Testis (tissue), 3 donors: ENCODE results near the gene ZBTB46. TPM values are rescaled to one million over a fixed set of nuclear protein-coding genes. Genes with fewer than 3 reads are reported as not detected.
A peak's percentile ranks its signal among the peaks of the same experiment; 100 is the strongest.

Experiments used
- DNase-seq: peaks from one replicate; pipeline ENCODE4 v3.0.0-alpha.2; 2019
- H3K27ac ChIP-seq, 2 donors: fragments of 200-600 bp; sonication (generic); one replicate each; pipeline ENCODE4 v1.5.1; 2019
- H3K27me3 ChIP-seq: fragments of 200-600 bp; sonication (generic); one replicate; pipeline ENCODE4 v1.5.1; 2019
- H3K36me3 ChIP-seq: fragments of 200-600 bp; sonication (generic); one replicate; pipeline ENCODE4 v1.5.1; 2017; ENCODE audit warnings: low read depth; ENCODE audit errors: missing control alignments
- H3K4me1 ChIP-seq: fragments of 200-600 bp; sonication (generic); one replicate; pipeline ENCODE4 v1.5.1; 2019
- H3K4me3 ChIP-seq, 2 donors: fragments of 200-600 bp; sonication (generic); one replicate each; pipeline ENCODE4 v1.5.1; 2017 to 2019
- H3K9me3 ChIP-seq: fragments of 200-600 bp; sonication (generic); one replicate; pipeline ENCODE4 v1.5.1; 2017
- POLR2A ChIP-seq: fragments of 450-650 bp; IDR thresholded peaks from one replicate; pipeline ENCODE4 v1.6.1; 2017; ENCODE audit warnings: antibody characterized with exemption, mild to moderate bottlenecking, moderate library complexity
- WGBS, 2 donors: methylation state at CpG; one replicate each; pipeline ENCODE4 v1.1.5; 2018; 5-methylcytosine and 5-hydroxymethylcytosine counted together
- intact Hi-C: fragments of 100-400 bp; cut with DNase I; formaldehyde crosslinking; loops from one replicate; pipeline ENCODE4 v1.15.1; 2023; ENCODE audit warnings: low total_unique reads
- polyA plus RNA-seq: library from polyadenylated mRNA; stranded (reverse); fragments of 350-450 nt; fragmentation: Illumina TruSeq; extraction: RNeasy Lipid Tissue Mini Kit (QIAGEN cat#74804); gene quantifications from one replicate; pipeline ENCODE4 v1.2.3, GENCODE V29; 2014; ENCODE audit warnings: low read depth, low replicate concordance; ENCODE audit not compliant: insufficient read depth
- total RNA-seq, 2 donors: library from RNA; depleted of rRNA; stranded (reverse); fragments of >200 nt; gene quantifications; one replicate each; pipeline ENCODE4 v1.2.3, GENCODE V29; 2016
- TF ChIP-seq, protein P1 (sequence below), 3 experiments: fragments of 450-650 bp in 2 of 3; fragments of 200-600 bp in 1 of 3; sonication (generic) in 1 of 3; IDR thresholded peaks; one replicate each; pipeline ENCODE4 v1.5.1; 2016 to 2019; ENCODE audit warnings: antibody characterized with exemption in 3 of 3, mild to moderate bottlenecking in 2 of 3, moderate library complexity in 1 of 3

The ZBTB46 gene
- total and polyA plus RNA-seq, 3 donors from 2014 or later: 5.2 to 15.4 (median 12.5) TPM

DNA sequence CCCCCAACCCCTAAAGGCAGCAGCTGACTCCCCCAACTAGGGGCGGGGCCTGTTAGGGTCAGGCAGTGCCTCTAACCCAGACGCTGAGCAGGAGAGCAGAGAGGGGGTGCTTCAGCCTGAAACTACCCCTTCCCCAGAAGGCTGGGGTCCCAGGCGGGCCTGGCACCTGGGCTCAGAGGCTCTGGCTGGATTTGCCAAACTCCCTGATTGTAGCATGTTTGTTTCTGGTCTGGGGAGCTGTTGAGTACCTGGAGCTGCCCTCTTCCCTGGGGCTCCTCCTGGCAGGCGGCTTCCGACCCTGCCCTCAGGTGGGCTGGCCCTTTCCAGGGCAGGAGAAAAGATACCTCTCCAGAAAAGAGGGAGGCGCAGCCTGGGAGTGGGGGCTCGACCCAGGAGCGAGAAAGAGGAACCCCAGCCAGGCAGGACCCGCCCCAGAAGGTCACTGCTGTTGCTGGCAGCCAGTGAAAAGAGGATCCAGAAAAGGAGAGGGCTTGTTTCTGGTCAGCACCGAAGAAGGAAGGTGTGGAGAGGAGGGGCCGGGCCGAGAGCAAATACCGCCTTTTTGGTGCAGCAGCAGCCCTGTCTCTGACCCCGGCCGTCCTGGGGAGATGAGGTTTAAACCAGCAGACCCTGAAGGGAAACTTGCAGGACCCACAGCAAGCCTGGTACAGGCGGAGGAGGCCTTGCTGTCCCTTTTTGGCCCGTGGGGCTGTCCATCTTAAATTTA lies 29.4 kb upstream of the ZBTB46 start:
- DNase-seq: no peak
- intact Hi-C loops: no loop called here
- Histone ChIP-seq H3K36me3 (no peaks in the 10 kb centered on the region), H3K4me3 (no peak overlapping the region), H3K27me3 (no peaks in the 10 kb centered on the region), H3K4me1 (peaks cover 49% of the 10 kb centered on the region), H3K9me3 (no peaks in the 10 kb centered on the region), H3K27ac (no peak overlapping the region)
- WGBS, 2 donors: 70 to 76% methylated on average over 16 to 17 of the region's 17 CpGs
- TF ChIP-seq, protein P1, sequence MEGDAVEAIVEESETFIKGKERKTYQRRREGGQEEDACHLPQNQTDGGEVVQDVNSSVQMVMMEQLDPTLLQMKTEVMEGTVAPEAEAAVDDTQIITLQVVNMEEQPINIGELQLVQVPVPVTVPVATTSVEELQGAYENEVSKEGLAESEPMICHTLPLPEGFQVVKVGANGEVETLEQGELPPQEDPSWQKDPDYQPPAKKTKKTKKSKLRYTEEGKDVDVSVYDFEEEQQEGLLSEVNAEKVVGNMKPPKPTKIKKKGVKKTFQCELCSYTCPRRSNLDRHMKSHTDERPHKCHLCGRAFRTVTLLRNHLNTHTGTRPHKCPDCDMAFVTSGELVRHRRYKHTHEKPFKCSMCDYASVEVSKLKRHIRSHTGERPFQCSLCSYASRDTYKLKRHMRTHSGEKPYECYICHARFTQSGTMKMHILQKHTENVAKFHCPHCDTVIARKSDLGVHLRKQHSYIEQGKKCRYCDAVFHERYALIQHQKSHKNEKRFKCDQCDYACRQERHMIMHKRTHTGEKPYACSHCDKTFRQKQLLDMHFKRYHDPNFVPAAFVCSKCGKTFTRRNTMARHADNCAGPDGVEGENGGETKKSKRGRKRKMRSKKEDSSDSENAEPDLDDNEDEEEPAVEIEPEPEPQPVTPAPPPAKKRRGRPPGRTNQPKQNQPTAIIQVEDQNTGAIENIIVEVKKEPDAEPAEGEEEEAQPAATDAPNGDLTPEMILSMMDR (IDR thresholded peaks at IDR 0.05): no peak
- no peak for TF ChIP-seq POLR2A

DNA sequence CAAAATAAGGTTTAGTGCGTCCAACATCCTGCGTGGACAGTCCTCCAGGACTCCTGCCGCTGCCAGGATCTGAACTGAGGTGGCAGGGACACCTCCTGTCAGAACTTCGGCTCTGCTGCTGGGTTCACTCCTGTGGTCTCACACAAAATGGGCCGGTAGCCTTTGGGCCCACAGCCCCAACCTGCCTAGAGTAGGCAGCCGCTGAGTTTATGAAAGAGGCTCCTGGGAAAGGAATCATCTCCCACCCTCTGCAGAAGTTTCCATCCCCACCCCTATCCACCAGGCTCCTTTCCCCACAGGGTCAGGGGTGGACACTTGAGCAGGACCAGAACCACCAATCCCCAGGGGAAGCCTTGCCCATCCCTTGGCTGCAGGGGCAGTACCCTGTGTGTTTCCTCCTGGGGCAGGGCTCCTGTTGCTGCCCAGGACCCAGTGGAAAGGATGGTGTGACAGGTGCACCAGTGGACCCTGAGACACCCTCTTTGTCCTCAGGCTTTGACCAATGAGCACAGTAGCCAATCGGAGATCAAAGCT lies 28.2 kb upstream of the ZBTB46 start:
- H3K36me3 ChIP-seq: no peaks in the 10 kb centered on the region
- no peak for DNase-seq
- H3K9me3 ChIP-seq: no peaks in the 10 kb centered on the region
- WGBS, 2 donors: 43 to 53% methylated on average over 6 to 7 of the region's 7 CpGs
- peak overlapping the region in 1 of 2 donors; percentile 59 for H3K27ac ChIP-seq
- no peaks in the 10 kb centered on the region for H3K27me3 ChIP-seq
- intact Hi-C loops: loop anchor here (5.0 kb wide), 1 partner anchor 72 kb away; no protein-coding TSS in a partner anchor
- no peak overlapping the region for H3K4me3 ChIP-seq
- no peak for TF ChIP-seq POLR2A
- TF ChIP-seq, protein P1 (IDR thresholded peaks at IDR 0.05): no peak
- H3K4me1 ChIP-seq: peaks cover 62% of the 10 kb centered on the region

DNA sequence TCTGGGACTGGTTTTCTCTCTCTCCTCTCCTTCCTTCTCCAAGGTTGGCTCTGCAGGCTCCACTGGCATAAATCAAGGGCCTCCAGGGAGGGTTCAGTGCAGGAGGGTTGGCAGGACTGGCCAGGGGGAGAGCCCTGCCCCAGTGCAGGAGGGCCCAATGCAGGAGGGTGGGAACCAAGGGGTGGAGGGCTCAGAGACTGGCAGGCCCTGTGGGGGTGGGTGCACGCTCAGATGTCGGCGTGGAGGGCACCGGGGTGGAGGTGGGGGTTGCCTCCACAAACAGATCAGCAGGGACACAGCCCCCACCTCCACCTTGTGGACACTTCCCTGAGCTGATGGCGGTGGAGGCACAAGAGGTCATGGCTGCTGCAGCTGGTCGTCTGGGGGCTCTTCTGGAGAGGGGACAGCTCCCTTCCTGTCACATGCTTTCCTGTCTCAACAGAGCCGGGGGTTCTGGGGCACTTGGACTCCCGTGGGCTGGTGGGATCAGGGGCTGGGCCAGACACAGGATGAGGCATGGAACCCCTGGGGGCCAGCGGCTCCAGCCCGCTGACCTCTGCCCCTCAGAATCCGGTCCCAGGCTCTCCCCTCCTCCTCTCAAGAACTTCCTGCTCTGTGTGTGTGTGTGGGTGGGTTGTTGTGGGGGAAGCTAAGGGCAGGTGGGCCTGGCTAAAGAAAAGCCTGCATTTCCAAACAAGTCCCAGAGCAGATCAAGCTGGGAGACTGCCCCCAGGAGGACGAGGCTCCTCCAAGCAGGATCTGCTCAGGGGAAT lies 27.5 kb upstream of the ZBTB46 start:
- intact Hi-C loops: loop anchor here (5.0 kb wide), 1 partner anchor 71 kb away; no protein-coding TSS in a partner anchor
- peaks cover 64% of the 10 kb centered on the region for H3K4me1 ChIP-seq
- H3K4me3 ChIP-seq: no peak overlapping the region
- H3K9me3 ChIP-seq: no peaks in the 10 kb centered on the region
- no peaks in the 10 kb centered on the region for H3K27me3 ChIP-seq
- no peak for DNase-seq
- H3K36me3 ChIP-seq: no peaks in the 10 kb centered on the region
- peak overlapping the region in 1 of 2 donors; percentile 59 for H3K27ac ChIP-seq
- 22 to 45% methylated on average over 11 to 12 of the region's 12 CpGs for WGBS, 2 donors
- no peak for TF ChIP-seq POLR2A
- TF ChIP-seq, protein P1 (IDR thresholded peaks at IDR 0.05): peak in 2 of 3 experiments; percentile 18 to 22

DNA sequence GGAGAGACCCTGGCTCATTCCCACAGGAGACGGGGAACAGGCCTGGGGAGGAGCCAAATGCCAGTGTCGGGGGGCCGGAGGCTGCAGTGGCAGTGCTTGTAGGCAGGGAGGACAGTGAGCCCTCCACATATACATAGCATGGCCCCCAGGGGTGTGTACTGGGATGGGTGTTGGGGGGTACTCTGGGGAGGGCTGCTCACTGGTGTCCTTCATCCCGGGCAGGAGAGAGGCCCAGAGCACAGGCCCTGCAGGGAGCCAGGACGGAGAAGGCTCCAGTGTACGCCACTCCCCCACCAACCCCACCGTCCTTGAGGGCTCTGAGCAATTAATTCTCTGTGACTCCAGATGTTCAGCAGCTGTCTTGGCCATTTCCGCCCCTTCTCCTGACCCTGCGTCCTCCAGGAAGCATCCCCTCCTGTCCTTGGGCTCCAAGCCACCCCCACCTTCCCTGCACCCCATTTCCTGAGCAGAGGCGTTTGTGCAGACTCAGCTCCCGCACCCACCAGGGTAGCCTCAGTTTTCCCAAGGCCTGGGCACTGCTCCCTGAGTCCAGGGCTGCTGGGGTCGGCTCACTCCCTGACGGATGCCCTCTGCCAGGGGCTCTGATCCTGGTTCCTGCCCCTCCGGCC lies 26.8 kb upstream of the ZBTB46 start:
- Histone ChIP-seq H3K4me1 (peaks cover 61% of the 10 kb centered on the region), H3K9me3 (no peaks in the 10 kb centered on the region), H3K27me3 (no peaks in the 10 kb centered on the region), H3K4me3 (no peak overlapping the region), H3K27ac (peak overlapping the region in 1 of 2 donors; percentile 59), H3K36me3 (no peaks in the 10 kb centered on the region)
- DNase-seq: peak; percentile 72
- WGBS, 2 donors: 22 to 31% methylated on average over 9 to 14 of the region's 14 CpGs
- intact Hi-C loops: loop anchor here (5.0 kb wide), 1 partner anchor 71 kb away; no protein-coding TSS in a partner anchor
- no peak for TF ChIP-seq POLR2A
- TF ChIP-seq, protein P1 (IDR thresholded peaks at IDR 0.05): no peak
